Stimulated activated CD4-positive, alpha-beta T cell treated with anti-CD3 and anti-CD28 coated beads, TNF-alpha, amount 100 ng/mL, for 24 hours (primary cell): ENCODE data around the gene CTIF.
"Not testable (repeated sequence)": the region's sequence is repeated elsewhere in the genome, so short reads cannot be mapped to it uniquely, and the experiment has no call there.

Source experiments
- DNase-seq, 3 experiments: peaks; one replicate each; pipeline ENCODE4 v3.0.0-alpha.2; 2020; ENCODE audit warnings: low read depth in 3 of 3

Gene CTIF

DNA sequence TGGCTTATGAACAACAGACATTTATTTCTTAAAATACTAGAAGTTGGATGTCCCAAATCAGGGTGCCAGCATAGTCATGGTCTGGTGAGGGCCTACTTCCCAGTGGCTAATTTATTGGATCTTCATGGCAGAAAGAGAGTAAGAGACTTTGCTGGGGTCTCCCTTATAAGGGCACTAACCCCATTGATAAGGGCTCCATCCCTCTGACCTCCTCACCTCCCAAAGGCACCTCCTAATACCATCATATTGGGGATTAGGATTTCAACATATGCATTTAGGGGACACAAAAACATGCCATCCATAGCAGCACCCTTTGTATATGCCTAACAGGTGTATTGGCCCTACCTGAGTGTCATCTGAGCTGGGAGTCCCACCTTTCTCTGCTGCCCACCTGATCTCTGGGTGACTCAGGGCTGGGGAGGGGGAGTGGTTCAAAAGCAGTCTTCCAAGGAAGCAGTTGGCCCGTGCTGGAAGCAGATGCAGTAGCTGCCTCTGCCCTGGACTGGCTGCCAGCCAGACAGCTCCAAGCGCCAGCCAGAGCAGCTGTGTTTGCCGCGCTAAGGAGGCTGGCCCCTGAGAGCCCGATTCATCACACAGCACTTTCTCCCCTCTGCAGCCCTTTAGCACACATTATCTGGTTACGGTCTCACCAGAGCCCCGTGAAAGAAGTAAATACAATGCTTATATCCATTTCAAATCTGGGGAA is 327.4 kb downstream of the CTIF start:
- no peak for DNase-seq

DNA sequence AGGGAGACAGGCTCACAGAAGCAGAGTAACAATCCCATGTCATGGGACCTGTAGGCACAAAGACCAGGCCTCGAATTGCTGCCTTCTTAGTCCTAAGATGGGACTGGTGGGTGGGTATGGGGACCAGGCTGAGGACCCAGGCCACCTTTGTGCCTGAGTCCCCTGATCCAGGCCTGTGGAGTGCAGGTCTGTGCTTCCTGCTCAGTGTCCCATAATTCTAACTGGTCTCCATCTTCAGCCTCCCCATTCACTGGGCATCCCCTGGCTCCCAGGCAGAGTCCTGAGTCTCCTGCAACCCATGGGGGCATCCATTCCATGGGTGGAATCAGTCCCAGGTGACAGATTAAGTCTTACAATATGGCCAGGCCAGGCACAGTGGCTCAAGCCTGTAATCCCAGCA is 328.0 kb downstream of the CTIF start:
- no peak for DNase-seq

DNA sequence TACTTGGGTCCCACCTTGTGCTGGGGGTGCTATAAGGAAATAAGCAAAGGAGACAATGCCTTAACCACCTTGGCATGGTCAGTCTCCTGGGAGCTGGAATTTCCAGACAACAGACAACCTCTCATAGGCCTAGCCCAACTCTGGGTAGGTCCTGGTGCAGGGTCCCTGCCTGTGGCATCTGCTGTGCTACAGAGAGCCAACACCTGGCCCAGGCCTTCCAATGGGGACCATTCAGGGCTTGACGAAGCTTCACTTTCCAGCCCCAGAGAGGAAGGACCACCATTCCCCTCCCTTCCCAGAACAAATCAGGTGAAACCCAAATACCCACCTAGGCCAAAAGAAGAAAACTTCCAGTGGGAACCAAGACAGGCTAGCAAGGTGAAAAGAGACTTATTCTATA is 329.1 kb downstream of the CTIF start:
- no peak for DNase-seq

DNA sequence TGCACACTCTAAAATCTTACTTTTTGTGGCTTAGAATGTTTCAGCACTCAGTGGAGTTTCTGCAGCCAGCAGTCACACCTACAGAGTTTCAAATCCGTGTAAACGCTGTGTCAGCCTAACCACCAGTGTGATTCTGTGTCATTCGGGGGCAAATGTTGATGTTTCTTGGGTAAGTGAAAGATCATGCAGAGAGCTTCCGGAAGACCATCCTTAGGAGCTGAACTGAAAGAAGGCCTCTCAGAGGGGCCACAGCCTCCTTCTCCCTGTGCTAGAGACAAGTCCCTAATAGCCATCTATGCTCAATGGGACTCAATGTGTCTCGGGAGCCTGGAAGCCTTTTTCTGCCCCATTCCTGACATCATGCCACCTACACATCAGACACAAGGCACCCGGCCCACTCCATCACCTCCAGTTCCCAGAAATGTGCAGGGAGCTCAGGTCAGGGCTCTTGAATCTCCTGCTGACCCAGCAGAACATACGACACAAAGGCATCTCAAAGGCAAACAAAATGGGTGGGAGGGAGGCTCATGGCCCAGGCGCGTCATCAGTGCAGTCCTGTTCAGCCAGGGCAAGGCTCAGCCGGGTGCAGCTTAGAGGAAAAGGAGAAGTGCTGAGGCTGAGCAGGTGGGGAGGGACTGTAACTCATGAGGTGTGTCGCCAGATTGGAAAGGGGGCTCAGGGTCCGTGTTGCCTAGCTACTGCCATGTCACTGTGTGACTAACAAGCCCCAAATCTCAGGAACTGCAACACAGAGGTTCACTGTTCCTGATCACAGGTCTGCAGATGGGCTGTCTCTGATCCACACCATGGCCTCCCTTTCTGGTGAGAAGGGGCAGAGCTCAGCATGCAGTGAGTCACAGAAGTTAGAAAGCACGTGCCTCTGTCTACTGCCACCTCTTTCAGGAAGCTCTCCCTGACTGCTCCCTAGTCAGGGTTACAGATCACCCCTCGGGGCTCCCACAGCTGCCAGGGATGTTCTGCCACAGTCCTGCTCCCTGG is 329.9 kb downstream of the CTIF start:
- DNase-seq = peak in 2 of 3 experiments; percentile 43 to 50

DNA sequence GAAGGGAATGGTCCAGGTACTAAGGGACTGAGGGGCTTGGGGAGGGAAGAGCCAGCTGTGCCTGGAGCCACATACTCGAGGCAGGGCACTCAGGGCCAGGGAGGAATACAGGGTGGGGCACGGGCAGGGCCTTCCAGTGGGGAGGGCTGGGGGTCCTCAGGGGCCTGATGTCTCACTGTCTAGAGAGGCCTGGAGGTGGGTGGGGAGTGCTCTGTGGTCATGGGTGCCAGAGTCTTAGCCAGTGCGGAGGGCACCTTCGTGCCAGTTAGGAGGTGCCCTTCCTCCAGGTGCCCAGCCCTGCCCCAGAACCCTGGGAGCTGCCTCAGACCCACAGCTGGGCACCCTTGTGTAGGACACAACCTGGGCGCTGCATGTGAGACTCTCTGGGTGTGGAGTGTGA is 330.8 kb downstream of the CTIF start:
- DNase-seq = no peak

DNA sequence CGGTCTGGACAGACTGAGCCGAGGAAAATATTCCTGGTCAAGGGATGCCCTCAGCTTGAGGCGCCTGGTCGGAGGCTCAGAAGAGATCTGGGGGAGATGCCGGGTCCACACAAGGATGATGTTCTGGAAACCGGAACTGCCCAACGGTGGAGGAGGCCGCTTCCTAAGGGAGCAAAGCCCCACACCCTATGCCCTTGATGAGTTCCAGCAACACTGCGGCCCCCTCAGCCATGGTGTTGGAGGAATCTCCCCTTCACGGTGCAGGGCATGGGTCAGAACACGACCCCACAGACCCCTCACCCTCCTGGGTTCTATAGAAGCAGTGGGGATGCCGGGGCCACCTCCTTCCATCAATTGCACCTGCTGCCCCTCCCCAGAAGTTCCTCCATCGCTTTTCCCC is 332.1 kb downstream of the CTIF start:
- DNase-seq = not testable (repeated sequence)

DNA sequence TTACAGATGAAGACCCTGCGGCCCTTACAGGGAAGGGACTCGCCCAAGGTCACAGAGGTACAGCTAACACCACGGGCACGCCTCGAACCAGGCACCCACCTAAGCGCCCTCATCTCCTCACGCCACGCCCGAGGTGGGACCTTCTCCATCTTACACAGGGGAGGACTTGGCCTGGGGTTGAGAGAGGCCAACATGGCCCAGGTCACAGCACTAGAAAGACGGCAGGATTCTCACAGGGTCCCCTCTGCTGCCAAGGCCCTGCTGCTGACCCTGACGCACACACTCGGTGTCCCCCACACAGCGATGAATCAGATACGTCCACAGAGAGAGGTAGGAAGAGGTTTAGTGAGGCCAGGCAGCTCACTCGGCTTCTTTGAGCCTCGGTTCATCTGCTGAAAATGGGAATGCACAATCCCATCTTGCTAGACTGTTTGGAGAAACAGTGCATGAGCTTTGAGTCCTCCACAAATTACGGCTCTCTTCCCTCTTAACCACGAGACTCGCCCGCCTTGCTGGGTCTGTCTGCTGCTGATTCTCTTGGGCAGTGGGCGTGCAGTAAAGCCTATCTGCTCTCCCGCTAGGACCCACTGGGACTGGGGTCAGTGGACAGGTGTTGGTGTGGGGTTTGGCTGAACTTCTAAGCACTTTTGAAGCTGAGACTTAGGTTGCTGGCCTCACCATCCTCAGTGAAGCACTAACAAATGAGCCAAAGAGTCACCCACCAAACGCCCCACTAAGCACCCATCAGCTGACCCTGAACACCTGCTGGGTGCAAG is 332.7 kb downstream of the CTIF start:
- DNase-seq = no peak

DNA sequence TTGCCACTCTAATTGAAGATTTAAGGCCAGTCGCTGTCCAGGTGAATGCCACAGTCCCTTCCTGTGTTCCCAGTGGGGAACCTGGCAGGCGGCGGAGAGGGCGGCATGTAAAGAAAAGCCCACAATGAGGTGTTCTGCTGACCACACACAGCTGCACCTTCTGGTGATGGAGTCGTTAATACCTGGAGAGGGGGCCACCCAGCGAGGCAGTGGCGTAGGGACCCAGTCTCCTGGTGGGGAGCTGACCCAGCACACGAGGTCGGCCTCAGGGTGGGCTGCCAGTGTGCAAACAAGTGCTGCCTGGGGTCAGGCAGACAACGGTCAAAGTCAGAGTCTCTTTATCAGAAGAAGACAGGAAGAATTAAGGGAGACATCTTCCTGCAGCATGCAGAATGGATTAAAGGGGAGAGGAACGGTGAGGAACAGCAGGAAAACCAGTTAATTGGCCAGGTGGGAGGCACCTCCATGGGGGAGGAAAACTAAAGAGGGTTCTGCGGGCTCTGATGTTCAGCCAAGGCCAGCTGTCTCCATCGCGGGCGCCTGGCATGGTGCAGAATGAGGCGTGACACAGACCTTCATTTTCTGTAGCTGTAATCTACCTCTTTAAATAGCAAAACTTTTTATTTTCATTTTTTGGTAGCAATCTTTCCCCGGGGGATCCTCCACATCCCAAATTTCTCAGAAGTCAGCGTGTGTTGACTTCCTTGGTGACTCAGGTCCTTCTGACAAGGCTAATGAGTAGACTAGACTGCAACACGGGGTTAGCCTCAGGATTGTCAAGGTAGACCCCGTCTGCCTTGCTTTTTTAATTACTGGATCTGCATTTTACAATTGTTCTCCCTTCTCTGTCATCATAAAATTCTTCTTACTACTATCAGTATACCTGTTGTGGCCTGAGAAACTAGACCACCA is 333.7 kb downstream of the CTIF start:
- no peak for DNase-seq

DNA sequence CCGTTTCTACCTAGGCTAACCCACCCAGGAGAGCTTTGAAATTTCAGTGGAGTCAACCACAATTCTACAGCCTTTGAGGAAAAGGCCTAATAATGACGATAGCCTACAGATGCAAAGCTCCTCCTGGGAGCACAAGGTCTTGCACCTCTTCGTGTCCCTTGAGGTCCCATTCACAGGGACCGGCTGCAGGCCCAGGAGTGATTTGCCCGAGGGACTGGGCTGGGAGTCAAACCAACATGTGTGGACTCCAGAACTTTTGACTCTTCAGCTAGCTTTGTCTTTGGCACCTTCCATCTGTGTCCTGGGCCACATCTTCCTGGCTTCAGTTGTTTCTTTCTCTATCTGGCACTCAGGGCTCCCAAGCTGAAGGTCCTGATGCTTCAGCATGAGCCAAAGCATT is 335.4 kb downstream of the CTIF start:
- DNase-seq = no peak

DNA sequence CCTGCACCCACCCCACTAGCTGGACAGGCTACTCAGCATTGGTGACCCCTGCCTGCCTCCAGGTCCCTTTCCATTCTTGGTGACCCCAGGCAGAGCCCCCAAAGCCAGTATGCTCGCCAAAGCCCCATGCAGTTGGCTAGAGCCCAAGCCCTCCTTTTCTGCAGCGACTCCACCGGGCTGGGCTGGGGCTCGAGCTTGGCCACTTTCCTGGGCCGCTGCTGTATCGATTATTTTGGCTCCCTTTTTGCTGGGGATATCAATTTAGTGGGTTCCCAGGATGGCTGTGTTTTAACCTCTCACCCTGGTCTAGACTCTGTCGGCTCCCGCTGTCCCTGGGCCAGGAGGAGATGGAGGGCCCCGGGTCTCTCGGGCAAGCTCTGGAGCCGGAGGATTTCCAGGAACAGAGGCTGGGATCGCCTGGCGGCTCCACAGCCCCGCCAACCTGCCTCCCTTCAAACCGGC is 335.9 kb downstream of the CTIF start:
- no peak for DNase-seq

DNA sequence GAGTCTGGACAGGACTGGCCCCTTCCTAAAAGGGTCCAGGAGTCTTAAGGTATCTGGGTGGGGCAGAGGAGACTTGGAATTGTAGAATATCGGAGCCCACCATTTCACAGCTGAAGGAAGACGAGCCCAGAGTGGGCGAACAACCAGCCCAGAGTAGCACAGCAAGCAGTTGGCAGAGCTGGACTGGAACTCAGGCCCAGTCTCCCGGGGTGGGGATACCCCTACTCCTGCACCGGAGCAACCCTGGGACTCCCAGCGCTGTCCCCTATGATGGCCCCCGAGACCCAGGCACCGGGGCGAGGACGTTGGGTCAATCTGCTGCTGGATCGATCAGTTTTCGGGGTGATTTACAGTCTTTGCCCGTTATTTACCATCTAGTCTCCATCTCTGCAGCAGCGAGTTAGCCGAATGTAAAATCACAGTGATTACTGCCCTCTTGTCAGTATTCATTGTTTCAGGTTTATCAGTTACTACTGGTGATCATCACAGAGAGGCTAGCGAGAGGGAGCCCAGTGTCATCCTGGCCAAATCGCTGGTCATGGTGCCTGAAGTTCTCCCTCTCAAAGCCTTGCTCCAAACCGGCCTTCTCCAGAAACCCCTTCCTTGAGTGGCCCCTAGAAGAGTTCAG is 336.6 kb downstream of the CTIF start:
- DNase-seq = no peak

DNA sequence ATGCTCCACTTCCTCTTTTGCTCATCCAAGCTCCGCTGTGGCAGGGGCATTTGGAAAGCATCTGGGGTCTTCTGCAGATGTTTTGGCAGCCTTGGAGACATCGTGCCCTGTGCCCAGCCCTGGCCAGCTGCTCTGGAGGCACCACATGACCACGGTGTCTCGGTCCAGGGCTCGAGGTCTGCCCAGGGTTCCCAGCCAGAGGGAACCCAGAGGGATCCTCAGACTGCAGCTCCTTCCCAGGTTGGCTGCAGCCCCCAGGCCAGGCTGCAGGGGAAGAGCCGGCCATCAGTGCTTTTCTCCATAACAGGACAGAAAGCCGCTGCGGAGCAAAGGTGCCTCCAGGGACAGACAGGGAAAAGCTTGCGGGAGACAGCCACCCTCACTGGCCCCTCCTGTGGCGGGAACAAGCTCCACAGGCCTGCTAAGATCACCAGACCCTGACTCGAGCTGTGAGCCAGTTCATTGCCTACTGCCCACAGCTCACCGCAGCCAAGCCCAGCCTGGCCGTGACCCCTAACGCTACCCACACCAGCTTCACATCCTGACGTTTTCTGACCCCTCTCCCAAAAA is 337.2 kb downstream of the CTIF start:
- no peak for DNase-seq

DNA sequence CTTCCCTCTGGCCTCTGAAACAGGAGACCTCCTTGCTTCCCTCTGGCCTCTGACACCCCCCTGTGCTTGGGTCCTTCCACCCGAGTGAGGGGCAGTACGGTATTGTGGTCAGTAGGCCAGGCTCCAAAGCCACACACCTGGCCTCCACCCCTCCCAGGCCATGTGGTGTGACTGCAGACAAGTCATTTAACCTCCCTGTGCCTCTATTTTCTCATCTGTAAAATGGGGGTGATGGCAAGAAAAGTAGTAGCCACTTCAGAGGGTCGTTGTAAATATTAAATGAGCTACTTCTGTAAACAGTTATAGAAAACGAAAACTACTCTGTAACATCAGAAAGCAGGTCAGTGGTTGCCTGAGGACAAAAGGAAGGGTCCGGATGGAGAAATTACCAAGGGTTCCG is 337.8 kb downstream of the CTIF start:
- no peak for DNase-seq

DNA sequence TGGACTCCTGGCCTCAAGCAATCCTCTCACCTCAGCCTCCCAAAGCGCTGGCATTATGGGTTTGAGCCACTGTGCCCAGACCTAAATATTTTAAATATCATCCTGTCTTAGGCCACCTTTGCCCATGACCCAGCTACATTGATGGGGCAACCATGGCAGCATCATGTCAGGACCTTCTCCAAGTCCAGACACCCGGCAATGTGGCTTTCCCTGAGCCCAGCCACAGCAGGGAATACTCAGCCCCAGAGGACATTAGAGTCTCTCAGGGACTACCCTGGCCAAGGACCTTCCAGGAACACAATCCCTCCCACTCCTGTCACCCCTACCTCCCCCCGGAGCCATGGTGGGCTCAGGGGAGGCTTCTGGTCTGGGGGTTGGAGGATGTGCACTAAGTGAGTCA is 339.1 kb downstream of the CTIF start:
- no peak for DNase-seq

DNA sequence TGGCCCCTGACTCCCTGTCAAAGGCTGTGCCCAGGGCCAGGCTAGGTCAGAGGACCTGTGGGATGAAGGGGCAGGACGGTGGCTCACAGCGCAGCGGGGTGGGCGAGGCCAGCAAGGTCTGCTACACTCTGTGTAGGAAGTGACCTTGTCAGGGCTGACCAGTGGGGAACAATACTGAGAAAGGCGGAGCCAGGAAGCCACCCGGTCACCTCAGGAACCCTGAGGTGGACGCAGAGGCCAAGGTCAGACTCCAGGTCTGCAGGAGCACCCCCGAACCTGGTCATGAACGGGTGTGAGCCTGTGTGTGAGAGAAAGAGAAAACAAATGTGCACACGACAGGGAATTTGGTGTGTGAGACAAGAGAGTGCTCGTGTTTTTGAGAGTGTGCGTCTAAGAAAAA is 339.6 kb downstream of the CTIF start:
- no peak for DNase-seq

DNA sequence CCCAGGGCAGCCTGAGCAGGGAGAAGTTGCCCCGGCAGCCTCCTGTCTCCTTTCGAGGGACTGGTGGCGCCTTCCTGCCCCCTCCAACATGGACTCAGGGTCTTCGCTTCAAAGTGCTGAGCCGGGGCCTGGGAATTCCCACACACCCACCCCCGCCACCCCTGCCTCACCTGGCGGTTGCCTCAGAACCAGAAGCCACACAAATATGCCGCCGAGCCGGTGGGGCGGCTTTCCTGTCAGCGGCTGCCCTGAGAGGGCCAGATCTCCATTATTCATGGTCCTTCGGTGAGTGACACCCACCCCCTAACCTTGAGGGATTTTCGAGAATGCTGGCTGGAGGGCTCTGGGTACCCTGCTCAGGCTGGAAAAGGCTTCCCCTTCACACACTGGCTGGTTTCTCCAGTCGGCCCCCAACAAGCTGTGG is 340.2 kb downstream of the CTIF start:
- DNase-seq = no peak

DNA sequence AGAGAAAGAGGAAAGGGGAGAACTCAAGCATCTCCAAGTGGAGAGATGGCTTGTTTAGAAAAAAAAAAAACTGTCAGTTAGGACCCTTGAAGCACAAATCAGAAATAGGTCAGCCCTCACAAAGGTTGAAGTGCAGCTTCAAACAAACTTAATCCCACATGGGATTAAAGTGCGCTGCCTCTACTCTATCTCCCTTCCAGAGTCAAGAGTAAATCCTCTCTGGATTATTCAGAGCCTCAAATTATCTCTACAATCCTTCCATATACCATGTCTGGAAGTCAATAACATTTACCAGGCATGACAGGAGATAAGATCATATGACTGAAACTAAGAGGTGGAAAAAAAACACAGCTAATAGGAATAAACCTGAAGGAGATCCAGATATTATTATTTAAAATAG is 342.1 kb downstream of the CTIF start:
- DNase-seq = no peak

DNA sequence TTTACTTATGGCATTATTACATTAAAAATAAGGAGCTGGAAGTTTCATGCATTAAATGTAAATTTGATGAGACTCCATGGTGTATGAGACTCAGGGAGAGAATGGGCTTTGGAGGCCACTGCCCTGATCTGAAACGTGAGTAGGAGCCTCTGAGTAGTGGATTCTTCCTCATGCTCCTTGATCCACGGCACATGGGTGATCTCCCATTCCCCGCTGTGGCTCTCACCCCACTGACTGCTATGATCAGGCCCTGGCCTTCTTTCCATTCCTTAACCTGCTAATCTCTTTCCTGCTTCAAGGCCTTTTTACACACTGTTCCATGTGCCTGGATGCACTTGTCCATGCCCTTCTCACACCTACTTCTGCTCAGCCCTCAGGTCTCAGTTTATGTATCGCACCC is 343.5 kb downstream of the CTIF start:
- DNase-seq = no peak

DNA sequence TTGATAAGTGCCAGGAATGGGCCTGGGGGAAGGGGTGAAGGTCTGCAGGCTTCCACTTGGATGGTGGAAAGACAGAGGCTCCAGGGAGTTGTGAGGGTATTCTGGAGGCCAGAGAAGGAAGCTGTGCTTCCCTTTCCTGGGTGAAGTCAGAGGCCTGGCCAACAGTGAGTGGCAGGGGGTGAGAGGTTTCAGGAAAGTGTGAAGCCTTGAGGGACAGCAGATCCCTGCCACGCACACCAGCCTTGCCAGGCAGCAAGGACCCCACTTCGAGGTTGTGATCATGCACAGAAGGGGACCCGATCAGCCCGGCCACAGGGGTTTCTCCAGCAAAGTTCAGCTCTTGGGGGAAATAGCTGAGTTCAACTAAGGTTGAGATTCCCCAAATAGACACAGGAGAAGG is 345.5 kb downstream of the CTIF start:
- DNase-seq = no peak

DNA sequence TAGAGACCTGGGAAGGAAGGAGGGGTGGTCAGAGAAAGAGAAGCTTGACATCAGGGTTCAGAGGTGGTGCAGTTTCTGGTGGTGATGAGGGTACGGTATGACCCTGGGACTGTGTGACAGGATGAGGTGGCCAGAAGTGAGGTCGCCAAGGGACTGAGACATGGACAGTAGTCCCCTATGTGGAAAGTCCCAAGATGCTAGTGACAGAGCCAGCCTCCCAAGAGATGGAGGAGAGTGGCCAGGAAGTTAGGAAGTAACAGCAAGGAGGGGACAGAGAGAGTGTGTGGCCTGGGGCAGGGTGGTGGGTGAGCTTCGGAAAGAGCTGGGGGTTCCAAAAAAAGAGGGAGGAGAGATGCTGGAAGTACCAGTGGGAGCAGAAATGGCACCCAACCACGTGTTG is 345.9 kb downstream of the CTIF start:
- no peak for DNase-seq
